Fibroblast of skin of abdomen (primary cell): ENCODE results near the gene TARS1.
"Not testable (repeated sequence)": the region's sequence is repeated elsewhere in the genome, so short reads cannot be mapped to it uniquely, and the experiment has no call there.

Experiments
- DNase-seq: peaks from one replicate; pipeline ENCODE4 v3.0.0-alpha.2; 2013

TARS1 gene

GRCh38 chr5:33488558-33489355 is 48.0 kb downstream of the TARS1 start:
- DNase-seq = no peak

- DNase-seq = no peak
These were observed 48.8 kb downstream of the TARS1 start for GRCh38 chr5:33489481-33490067.

- DNase-seq = no peak
These were observed 49.4 kb downstream of the TARS1 start for GRCh38 chr5:33490071-33490665.

- DNase-seq = no peak
These were observed 51.2 kb downstream of the TARS1 start for GRCh38 chr5:33491941-33492340.

GRCh38 chr5:33494466-33494865 is 53.7 kb downstream of the TARS1 start:
- DNase-seq = no peak

GRCh38 chr5:33501260-33501659 is 60.5 kb downstream of the TARS1 start:
- DNase-seq = no peak

GRCh38 chr5:33501899-33502298 is 61.1 kb downstream of the TARS1 start:
- DNase-seq = no peak

- DNase-seq = no peak
These were observed 63.8 kb downstream of the TARS1 start for GRCh38 chr5:33504570-33504969.

GRCh38 chr5:33507426-33507825 is 66.7 kb downstream of the TARS1 start:
- DNase-seq = no peak

- peak; percentile 32 for DNase-seq
These were observed 68.3 kb downstream of the TARS1 start for GRCh38 chr5:33509036-33509435.

GRCh38 chr5:33513462-33514185 is 72.9 kb downstream of the TARS1 start:
- DNase-seq = peak; percentile 11

GRCh38 chr5:33515366-33515765 is 74.6 kb downstream of the TARS1 start:
- not testable (repeated sequence) for DNase-seq

GRCh38 chr5:33516421-33516820 is 75.7 kb downstream of the TARS1 start:
- DNase-seq = no peak
